SH-SY5Y (cell line): ENCODE results near the gene MYO1D.

ENCODE experiments used
- GATA2 ChIP-seq: IDR thresholded peaks from 2 replicates; pipeline ENCODE4 v1.6.1; 2011; ENCODE audit warnings: mild to moderate bottlenecking, low read depth, low read length
- GATA3 ChIP-seq: IDR thresholded peaks from 2 replicates; pipeline ENCODE4 v1.6.1; 2011; ENCODE audit warnings: low read depth, mild to moderate bottlenecking, low read length, moderate library complexity

GRCh38 chr17:32508926-32509325, 368.0 kb downstream of the MYO1D start:
- TF ChIP-seq GATA3 (no peak), GATA2 (no peak)
